ENCODE measurements around the gene SIAE. TPM values are rescaled to one million over a fixed set of nuclear protein-coding genes. Genes with fewer than 3 reads are reported as not detected.
"Not testable (repeated sequence)": the region's sequence is repeated elsewhere in the genome, so short reads cannot be mapped to it uniquely, and the experiment has no call there.

Gene SIAE
- total and polyA plus RNA-seq, 4 donors: 6.9 to 24.8 (median 13.2) TPM

- Histone ChIP-seq H3K9me3 (ENCODE audit: control insufficient read depth, low read length) (no peaks in the 10 kb centered on the region), H3K27ac (ENCODE audit: low read depth in 1 of 2, low read length in 2 of 2) (no peak overlapping the region), H3K4me3 (ENCODE audit: low read length in 2 of 2) (no peak overlapping the region), H3K27me3 (ENCODE audit: control insufficient read depth in 1 of 2, insufficient read depth in 2 of 2, low read length in 1 of 2) (no peaks in the 10 kb centered on the region), H3K4me1 (ENCODE audit: control insufficient read depth in 1 of 2, insufficient read depth in 2 of 2, low read length in 2 of 2) (no peaks in the 10 kb centered on the region), H3K36me3 (ENCODE audit: control insufficient read depth in 1 of 2, insufficient read depth in 2 of 2, low read length in 1 of 2) (no peaks in the 10 kb centered on the region)
- no peak for DNase-seq
- intact Hi-C loops (cut with DNase I): no loop called here
- ATAC-seq (ENCODE audit: low FRiP score): no peak
These were observed 65.4 kb downstream of the SIAE start for GRCh38 chr11:124608147-124608546.

- Histone ChIP-seq H3K4me1 (ENCODE audit: control insufficient read depth in 1 of 2, insufficient read depth in 2 of 2, low read length in 2 of 2) (no peaks in the 10 kb centered on the region), H3K4me3 (ENCODE audit: low read length in 2 of 2) (no peak overlapping the region), H3K27ac (ENCODE audit: low read depth in 1 of 2, low read length in 2 of 2) (no peak overlapping the region), H3K27me3 (ENCODE audit: control insufficient read depth in 1 of 2, insufficient read depth in 2 of 2, low read length in 1 of 2) (no peaks in the 10 kb centered on the region), H3K9me3 (ENCODE audit: control insufficient read depth, low read length) (no peaks in the 10 kb centered on the region), H3K36me3 (ENCODE audit: control insufficient read depth in 1 of 2, insufficient read depth in 2 of 2, low read length in 1 of 2) (no peaks in the 10 kb centered on the region)
- DNase-seq: peak in 1 of 2 donors; percentile 49
- WGBS, 2 donors: 83 to 86% methylated on average over 3 of the region's 3 CpGs
- intact Hi-C loops (cut with DNase I): no loop called here
- ATAC-seq (ENCODE audit: low FRiP score): no peak
These were observed 67.8 kb downstream of the SIAE start for GRCh38 chr11:124605719-124606118.

GRCh38 chr11:124602723-124603122 is 70.8 kb downstream of the SIAE start:
- H3K27ac ChIP-seq (ENCODE audit: low read depth in 1 of 2, low read length in 2 of 2); H3K27me3 ChIP-seq (ENCODE audit: control insufficient read depth in 1 of 2, insufficient read depth in 2 of 2, low read length in 1 of 2); intact Hi-C loops (cut with DNase I); DNase-seq; H3K36me3 ChIP-seq (ENCODE audit: control insufficient read depth in 1 of 2, insufficient read depth in 2 of 2, low read length in 1 of 2); H3K4me1 ChIP-seq (ENCODE audit: control insufficient read depth in 1 of 2, insufficient read depth in 2 of 2, low read length in 2 of 2); ATAC-seq (ENCODE audit: low FRiP score); H3K9me3 ChIP-seq (ENCODE audit: control insufficient read depth, low read length); H3K4me3 ChIP-seq (ENCODE audit: low read length in 2 of 2): not testable (repeated sequence)
- 79 to 81% methylated on average over 3 of the region's 3 CpGs for WGBS, 2 donors

- Histone ChIP-seq H3K27ac (ENCODE audit: low read depth in 1 of 2, low read length in 2 of 2) (no peak overlapping the region), H3K4me3 (ENCODE audit: low read length in 2 of 2) (no peak overlapping the region), H3K27me3 (ENCODE audit: control insufficient read depth in 1 of 2, insufficient read depth in 2 of 2, low read length in 1 of 2) (no peaks in the 10 kb centered on the region), H3K9me3 (ENCODE audit: control insufficient read depth, low read length) (no peaks in the 10 kb centered on the region), H3K36me3 (ENCODE audit: control insufficient read depth in 1 of 2, insufficient read depth in 2 of 2, low read length in 1 of 2) (no peaks in the 10 kb centered on the region), H3K4me1 (ENCODE audit: control insufficient read depth in 1 of 2, insufficient read depth in 2 of 2, low read length in 2 of 2) (no peaks in the 10 kb centered on the region)
- WGBS, 2 donors: 78 to 86% methylated on average over 3 of the region's 3 CpGs
- no peak for DNase-seq
- ATAC-seq (ENCODE audit: low FRiP score): no peak
- intact Hi-C loops (cut with DNase I): no loop called here
These were observed 71.3 kb downstream of the SIAE start for GRCh38 chr11:124602193-124602592.

- intact Hi-C loops (cut with DNase I): no loop called here
- Histone ChIP-seq H3K36me3 (ENCODE audit: control insufficient read depth in 1 of 2, insufficient read depth in 2 of 2, low read length in 1 of 2) (no peaks in the 10 kb centered on the region), H3K4me1 (ENCODE audit: control insufficient read depth in 1 of 2, insufficient read depth in 2 of 2, low read length in 2 of 2) (no peaks in the 10 kb centered on the region), H3K27ac (ENCODE audit: low read depth in 1 of 2, low read length in 2 of 2) (no peak overlapping the region), H3K4me3 (ENCODE audit: low read length in 2 of 2) (no peak overlapping the region), H3K27me3 (ENCODE audit: control insufficient read depth in 1 of 2, insufficient read depth in 2 of 2, low read length in 1 of 2) (no peaks in the 10 kb centered on the region), H3K9me3 (ENCODE audit: control insufficient read depth, low read length) (no peaks in the 10 kb centered on the region)
- no peak for ATAC-seq (ENCODE audit: low FRiP score)
- WGBS, 2 donors: 66 to 70% methylated on average over 5 of the region's 5 CpGs
- no peak for DNase-seq
These were observed 72.8 kb downstream of the SIAE start for GRCh38 chr11:124600621-124601320.

- no peaks in the 10 kb centered on the region for H3K9me3 ChIP-seq (ENCODE audit: control insufficient read depth, low read length)
- no peaks in the 10 kb centered on the region for H3K36me3 ChIP-seq (ENCODE audit: control insufficient read depth in 1 of 2, insufficient read depth in 2 of 2, low read length in 1 of 2)
- no peak for DNase-seq
- H3K4me1 ChIP-seq (ENCODE audit: control insufficient read depth in 1 of 2, insufficient read depth in 2 of 2, low read length in 2 of 2): no peaks in the 10 kb centered on the region
- no peak overlapping the region for H3K27ac ChIP-seq (ENCODE audit: low read depth in 1 of 2, low read length in 2 of 2)
- no peak for ATAC-seq (ENCODE audit: low FRiP score)
- no peaks in the 10 kb centered on the region for H3K27me3 ChIP-seq (ENCODE audit: control insufficient read depth in 1 of 2, insufficient read depth in 2 of 2, low read length in 1 of 2)
- H3K4me3 ChIP-seq (ENCODE audit: low read length in 2 of 2): no peak overlapping the region
- intact Hi-C loops (cut with DNase I): no loop called here
These were observed 75.9 kb downstream of the SIAE start for GRCh38 chr11:124597626-124598025.

- Histone ChIP-seq H3K27ac (ENCODE audit: low read depth in 1 of 2, low read length in 2 of 2) (no peak overlapping the region), H3K36me3 (ENCODE audit: control insufficient read depth in 1 of 2, insufficient read depth in 2 of 2, low read length in 1 of 2) (no peaks in the 10 kb centered on the region), H3K4me3 (ENCODE audit: low read length in 2 of 2) (no peak overlapping the region), H3K9me3 (ENCODE audit: control insufficient read depth, low read length) (no peaks in the 10 kb centered on the region), H3K27me3 (ENCODE audit: control insufficient read depth in 1 of 2, insufficient read depth in 2 of 2, low read length in 1 of 2) (no peaks in the 10 kb centered on the region), H3K4me1 (ENCODE audit: control insufficient read depth in 1 of 2, insufficient read depth in 2 of 2, low read length in 2 of 2) (no peaks in the 10 kb centered on the region)
- no peak for DNase-seq
- no peak for ATAC-seq (ENCODE audit: low FRiP score)
- intact Hi-C loops (cut with DNase I): no loop called here
- 87 to 93% methylated on average over 3 of the region's 3 CpGs for WGBS, 2 donors
These were observed 78.2 kb downstream of the SIAE start for GRCh38 chr11:124595302-124595701.

GRCh38 chr11:124592627-124593026 is 80.9 kb downstream of the SIAE start:
- 83 to 87% methylated on average over 6 of the region's 6 CpGs for WGBS, 2 donors
- Histone ChIP-seq H3K4me1 (ENCODE audit: control insufficient read depth in 1 of 2, insufficient read depth in 2 of 2, low read length in 2 of 2) (no peaks in the 10 kb centered on the region), H3K27me3 (ENCODE audit: control insufficient read depth in 1 of 2, insufficient read depth in 2 of 2, low read length in 1 of 2) (no peaks in the 10 kb centered on the region), H3K36me3 (ENCODE audit: control insufficient read depth in 1 of 2, insufficient read depth in 2 of 2, low read length in 1 of 2) (no peaks in the 10 kb centered on the region), H3K4me3 (ENCODE audit: low read length in 2 of 2) (no peak overlapping the region), H3K9me3 (ENCODE audit: control insufficient read depth, low read length) (no peaks in the 10 kb centered on the region), H3K27ac (ENCODE audit: low read depth in 1 of 2, low read length in 2 of 2) (no peak overlapping the region)
- intact Hi-C loops (cut with DNase I): no loop called here
- ATAC-seq (ENCODE audit: low FRiP score): no peak
- no peak for DNase-seq

GRCh38 chr11:124591430-124591829 is 82.1 kb downstream of the SIAE start:
- no peaks in the 10 kb centered on the region for H3K4me1 ChIP-seq (ENCODE audit: control insufficient read depth in 1 of 2, insufficient read depth in 2 of 2, low read length in 2 of 2)
- WGBS, 2 donors: 84 to 88% methylated on average over 2 of the region's 2 CpGs
- intact Hi-C loops (cut with DNase I): no loop called here

More at GRCh38 chr11:124591430-124591829, 82.1 kb downstream of the SIAE start:
- H3K9me3 ChIP-seq (ENCODE audit: control insufficient read depth, low read length): no peaks in the 10 kb centered on the region
- H3K27me3 ChIP-seq (ENCODE audit: control insufficient read depth in 1 of 2, insufficient read depth in 2 of 2, low read length in 1 of 2): no peaks in the 10 kb centered on the region
- no peak for DNase-seq
- no peak for ATAC-seq (ENCODE audit: low FRiP score)
- no peak overlapping the region for H3K4me3 ChIP-seq (ENCODE audit: low read length in 2 of 2)
- H3K27ac ChIP-seq (ENCODE audit: low read depth in 1 of 2, low read length in 2 of 2): no peak overlapping the region
- H3K36me3 ChIP-seq (ENCODE audit: control insufficient read depth in 1 of 2, insufficient read depth in 2 of 2, low read length in 1 of 2): no peaks in the 10 kb centered on the region
